Stimulated activated CD4-positive, alpha-beta T cell treated with anti-CD3 and anti-CD28 coated beads, Interleukin-4, amount 100 ng/mL, for 4 hours (primary cell): ENCODE results near the gene PYDC1.
"Not testable (repeated sequence)": the region's sequence is repeated elsewhere in the genome, so short reads cannot be mapped to it uniquely, and the experiment has no call there.

Source experiments
- DNase-seq, 2 experiments: peaks; one replicate each; pipeline ENCODE4 v3.0.0-alpha.2; 2020

Gene PYDC1

DNA sequence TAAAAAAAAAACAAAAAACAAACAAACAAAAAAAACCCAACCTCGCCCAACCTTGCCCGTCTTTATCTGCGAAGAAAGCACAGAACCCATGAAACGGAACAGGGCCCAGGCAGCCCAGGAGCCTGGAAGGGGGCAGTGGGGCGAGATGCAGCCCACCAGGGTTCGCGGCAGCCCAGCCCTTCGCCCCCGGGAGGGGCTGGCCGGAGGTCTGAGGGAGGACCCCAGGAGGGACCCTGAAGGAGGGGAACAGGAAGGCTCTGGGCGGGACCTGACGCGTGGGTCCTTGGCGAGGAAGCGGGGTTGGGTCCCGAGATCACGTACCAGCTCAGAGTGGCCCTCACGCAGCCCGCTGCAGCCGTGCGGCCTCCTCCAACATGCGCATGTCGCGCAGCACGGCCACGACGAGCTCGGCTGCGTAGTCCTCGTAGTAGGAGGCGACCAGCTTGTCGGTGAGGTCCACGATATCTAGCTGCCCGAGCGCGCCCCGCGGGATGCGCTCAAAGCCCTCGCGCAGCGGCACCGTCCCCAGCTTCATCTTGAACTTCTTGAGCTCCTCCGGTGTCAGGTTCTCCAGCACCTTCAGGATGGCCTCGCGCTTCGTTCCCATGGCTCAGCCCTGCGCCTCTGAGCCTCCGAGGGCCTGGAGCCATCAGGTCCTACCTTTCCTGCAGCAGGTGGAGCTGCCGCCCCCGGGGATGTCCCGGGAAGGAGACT, at the start of gene PYDC1:
Gene PYDC1, minus strand, starts transcription at position 714 of the 714 bp plus-strand sequence. Its CDS starts 107 bp downstream, at position 607.
- DNase-seq: no peak

DNA sequence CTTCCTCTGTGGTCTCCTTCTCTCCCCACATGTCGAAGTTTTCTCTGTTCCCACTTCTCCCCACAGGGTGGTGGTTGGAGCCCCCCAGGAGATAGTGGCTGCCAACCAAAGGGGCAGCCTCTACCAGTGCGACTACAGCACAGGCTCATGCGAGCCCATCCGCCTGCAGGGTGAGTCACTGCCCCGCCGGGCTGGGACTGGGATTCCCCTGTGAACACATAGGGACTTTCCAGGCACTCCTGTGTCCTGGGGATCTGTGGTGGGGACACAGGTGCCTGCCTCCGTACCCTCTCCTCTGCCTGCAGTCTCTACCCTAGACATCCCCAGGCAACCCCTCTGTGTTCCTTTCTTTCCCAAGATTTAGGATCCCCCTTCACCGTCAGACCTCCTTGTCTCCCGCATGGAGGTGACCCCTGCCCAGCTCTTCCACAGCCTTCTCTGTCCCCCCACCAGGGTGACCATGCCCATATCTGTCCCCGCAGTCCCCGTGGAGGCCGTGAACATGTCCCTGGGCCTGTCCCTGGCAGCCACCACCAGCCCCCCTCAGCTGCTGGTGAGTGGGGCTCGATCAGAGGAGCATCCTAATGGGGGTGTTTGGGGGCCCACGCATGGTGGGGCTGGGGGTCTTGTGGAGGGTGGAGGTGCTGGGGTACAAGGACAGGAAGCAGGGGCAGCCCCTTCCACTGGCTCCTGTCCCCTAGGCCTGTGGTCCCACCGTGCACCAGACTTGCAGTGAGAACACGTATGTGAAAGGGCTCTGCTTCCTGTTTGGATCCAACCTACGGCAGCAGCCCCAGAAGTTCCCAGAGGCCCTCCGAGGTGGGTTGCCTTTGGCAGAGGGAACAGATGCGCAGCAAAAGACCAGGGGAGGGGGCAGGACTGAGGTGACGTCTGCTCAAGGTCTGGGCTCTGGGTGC, 48.7 kb upstream of the PYDC1 start:
- DNase-seq: peak; percentile 68 to 73

DNA sequence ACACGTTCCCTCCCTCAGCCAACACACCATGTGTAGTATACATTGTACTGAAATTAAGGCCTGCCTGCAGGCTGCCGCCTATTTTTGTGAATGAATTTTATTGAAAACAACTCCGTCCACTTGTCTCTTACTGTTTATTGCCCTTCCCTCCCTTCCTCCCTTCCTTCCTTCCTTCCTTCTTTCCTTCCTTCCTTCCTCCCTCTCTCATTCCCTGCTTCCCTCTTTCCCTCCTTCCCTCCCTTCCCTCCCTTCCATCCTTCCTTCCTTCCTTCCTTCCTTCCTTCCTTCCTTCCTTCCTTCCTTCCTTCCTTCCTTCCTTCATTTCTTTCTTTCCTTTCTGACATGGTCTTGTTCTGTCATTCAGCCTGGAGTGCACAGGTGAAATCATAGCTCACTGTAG, 45.1 kb upstream of the PYDC1 start:
- no peak for DNase-seq

DNA sequence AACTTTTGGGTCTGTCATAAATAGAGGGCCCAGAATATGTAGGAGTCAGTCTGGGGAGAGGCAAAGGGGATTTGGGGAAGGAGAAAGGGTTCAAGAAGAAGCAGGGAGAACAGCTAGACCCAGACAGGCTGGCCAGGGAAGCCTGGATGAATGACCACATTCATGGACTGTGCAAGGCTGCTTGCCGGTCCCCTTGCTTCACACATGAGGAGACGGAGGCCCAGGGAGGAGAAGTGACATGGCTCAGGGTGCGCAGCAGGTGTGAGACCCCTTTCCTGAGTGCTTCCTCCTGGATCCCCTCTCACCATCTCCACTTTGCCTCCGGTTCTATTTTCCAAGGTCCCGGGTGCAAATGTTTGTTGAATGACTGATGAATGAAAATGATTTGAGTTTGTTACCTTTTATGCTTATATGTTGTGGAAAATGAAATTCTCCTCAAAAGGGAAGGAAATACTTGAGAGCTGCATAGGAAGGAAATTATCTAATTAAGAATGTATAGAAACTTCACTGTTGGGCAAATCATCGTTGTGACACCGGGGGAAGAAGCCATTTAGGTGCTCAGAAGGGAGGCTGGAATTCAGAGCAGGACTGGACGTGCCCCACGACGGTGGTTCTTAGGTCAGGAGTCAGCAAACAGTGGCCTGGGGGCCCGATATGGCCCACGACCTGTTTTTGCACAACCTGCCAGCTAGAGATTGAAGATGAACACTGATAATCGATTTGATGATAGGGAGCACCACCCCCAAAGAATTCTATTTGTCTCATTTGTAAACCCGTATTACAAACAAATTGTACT, 43.4 kb upstream of the PYDC1 start:
- no peak for DNase-seq

DNA sequence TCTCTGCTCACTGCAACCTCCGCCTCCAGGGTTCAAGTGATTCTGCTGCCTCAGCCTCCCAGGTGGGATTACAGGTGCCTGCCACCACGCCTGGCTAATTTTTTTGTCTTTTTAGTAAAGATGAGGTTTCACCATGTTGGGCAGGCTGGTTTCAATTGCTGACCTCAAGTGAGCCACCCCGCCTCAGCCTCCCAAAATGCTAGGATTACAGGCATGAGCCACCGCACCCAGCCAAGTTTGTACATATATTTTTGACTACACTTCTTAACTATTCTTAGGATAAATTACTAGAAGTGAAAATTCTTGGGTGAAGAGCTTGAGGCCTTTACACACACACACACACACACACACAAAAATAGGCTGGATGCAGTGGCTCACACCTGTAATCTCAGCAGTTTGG, 41.4 kb upstream of the PYDC1 start:
- DNase-seq: no peak

DNA sequence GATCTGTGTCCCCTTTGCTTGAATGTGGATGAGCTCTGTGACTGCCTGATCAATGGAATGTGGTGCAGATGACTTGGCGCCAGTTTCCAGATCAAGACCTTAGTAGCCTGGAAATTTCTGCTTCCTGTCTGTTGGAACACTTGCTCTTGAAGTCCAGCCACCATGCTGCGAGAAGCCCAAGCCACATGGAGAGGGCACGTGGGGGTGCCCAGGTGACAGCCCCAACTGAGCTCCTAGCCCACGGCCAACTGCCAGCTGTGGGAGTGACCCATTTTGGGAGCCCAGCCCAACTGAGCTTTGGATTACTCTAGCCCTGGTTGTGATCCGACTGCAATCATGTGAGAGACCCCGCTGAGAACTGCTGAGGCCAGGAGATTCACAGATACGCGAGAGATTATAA, 39.5 kb upstream of the PYDC1 start:
- DNase-seq: no peak

DNA sequence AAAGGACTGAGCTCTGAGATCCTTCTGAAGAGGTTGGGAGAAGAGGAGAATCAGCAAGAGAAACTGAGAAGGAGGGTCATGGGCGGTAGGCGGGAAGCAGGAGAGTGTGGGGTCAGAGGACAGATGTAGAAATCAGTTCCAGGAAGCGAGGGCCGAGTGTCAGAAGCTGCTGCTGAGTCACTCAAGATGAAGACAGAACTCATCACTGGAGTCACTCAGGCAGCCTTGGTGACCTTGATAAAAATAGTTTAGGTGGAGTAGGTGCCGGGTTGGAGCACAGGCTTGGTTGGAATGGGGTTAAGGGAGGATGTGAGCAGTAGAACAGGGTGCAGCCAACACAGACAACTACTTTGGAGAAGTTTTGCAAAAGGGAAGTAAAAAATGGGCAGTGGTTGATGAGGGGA, 36.7 kb upstream of the PYDC1 start:
- DNase-seq: peak in 1 of 2 experiments; percentile 26

DNA sequence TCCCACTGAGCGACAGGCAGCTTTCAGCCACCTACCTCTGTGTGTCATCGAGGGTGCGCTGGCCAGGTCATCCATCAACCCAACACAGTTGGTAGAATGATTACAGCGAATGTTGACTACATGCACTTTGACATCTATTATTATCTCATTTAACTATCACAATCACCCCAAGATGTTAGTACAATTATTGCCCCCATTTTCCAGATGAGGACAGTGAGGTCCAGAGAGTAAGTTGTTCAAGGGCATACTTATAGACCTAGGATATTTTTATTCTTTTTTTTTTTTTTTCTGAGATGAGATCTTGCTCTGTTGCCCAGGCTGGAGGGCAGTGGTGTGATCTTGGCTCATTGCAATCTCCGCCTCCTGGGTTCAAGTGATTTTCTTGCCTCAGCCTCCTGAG, 34.5 kb upstream of the PYDC1 start:
- DNase-seq: no peak

DNA sequence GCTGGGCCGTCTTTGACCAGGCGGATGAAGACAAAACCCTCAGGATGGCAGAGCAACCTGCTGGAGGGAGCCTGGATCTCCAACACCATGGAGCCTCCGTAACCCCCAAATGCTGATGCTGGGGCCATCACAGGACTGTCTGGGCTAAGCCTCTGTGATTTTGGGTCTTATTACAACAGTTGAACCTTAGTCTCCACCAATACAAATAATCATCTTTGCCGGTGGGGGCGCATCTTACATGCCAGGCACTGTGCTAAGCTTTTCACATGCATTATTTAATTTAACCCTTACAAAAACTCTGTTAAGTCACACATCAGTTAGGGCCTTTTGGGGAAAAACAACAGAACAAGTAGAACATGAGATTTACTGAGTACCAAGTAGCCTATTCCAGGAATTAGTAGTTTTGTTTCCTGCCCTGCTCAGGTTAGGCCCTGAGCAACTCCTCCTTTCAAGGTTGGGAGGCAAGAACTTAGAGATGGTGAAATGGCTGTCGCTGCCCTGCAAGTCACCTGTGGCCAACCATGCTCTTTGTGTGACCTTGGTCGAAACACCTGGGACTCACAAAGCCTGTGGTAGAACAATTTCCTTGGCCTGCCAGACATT, 33.9 kb upstream of the PYDC1 start:
- DNase-seq: no peak

DNA sequence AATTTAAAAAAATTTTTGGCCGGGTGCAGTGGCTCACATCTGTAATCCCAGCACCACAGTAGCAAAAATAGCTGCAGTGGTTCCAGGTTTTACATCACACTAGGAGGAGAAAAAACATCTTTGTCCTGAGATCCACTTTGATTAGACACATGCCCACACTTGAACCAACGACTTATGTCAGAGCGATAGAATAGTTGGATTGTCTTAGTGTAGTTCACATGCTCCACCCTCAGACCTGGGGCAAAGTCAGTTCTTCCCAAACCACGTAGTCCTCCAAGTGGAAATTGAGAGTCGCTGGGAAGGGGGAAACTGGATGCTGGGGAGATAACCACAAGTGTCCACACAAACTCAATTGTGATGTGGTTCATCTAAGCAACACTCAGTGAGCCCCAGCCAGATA, 31.4 kb upstream of the PYDC1 start:
- no peak for DNase-seq

DNA sequence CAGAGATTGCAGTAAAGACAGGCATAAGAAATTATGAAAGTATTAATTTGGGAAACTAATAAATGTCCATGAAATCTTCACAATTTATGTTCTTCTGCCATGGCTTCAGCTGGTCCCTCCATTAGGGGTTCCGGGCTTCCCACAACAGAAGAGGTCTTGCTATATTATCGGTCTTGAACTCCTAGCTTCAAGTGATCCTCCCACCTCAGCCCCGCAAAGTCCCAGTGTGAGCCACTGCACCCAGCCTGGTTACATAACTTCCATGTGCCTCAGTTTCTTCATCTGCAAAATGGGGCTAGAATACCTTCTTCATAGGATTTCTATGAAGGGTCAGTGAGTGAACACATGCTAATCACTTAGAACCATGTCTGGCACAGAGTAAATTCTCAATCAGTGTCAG, 29.4 kb upstream of the PYDC1 start:
- DNase-seq: no peak

DNA sequence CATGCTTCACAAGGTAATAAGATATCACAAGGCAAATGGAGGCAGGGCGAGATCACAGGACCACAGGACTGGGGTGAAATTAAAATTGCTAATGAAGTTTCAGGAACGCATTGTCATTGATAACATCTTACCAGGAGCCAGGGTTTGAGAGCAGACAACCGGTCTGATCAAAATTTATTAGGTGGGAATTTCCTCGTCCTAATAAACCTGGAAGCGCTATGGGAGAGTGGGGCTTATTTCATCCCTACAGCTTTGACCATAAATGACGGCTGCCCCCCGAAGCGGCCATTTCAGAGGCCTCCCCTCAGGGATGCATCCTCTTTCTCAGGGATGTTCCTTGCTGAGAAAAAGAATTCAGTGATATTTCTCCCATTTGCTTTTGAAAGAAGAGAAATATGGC, 28.7 kb upstream of the PYDC1 start:
- DNase-seq: not testable (repeated sequence)

DNA sequence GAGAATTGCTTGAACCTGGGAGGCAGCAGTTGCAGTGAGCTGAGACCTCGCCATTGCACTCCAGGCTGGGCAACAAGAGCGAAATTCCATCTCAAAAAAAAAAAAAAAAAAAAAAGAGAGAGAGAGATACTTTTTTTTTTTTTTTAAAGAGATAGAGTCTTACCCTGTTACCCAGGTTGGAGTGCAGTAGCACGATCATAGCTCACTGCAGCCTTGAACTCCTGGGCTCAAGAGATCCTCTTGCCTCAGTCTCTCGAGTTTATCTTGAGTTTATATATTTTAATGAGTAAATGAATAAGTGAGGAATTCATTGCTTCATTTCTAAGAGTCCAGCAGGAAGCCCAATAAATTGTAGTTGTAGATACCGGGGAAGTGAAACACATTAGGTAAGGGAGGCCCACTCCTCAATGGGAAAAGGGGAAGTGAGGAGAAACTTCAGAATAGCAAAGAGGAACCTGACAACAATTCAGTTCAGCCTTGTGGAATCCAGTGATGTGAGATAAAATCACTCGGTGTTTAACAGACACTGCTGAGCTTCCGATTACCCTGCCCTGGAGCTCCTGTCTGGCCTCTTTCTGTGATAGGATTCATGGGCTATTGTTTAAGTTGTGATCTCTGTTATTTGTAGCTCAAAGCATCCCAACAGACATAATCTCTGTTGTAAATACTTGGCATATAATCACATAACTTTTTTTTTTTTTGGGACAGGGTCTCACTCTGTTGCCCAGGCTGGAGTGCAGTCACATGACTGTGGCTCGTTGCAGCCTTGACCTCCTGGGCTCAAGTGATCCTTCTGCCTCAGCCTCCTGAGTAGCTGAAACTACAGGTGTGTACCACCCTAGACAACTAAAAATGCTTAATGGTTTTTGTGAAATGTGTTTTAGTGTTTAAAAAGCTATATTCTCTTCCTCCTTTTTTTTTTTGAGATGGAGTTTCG, 27.1 kb upstream of the PYDC1 start:
- DNase-seq: no peak

DNA sequence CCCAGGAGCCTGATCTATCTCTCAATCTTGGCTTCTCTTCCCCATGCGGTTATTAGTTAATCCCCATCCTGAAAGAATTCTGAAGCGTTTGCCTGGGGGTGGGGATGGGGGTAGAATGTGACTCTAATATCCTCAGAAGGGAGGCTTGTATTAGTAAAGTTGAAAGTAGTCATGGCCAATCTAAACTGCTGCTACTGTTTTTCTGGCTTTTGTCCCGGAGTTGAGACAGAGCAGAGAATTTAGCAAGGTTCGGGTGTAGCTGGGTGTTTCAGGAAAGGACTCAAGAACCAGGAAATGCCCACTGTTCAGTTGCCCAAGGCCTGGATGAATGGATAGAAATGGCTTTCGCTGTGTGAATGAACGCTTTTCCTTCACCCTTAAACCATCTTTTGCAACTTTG, 25.3 kb upstream of the PYDC1 start:
- DNase-seq: no peak

DNA sequence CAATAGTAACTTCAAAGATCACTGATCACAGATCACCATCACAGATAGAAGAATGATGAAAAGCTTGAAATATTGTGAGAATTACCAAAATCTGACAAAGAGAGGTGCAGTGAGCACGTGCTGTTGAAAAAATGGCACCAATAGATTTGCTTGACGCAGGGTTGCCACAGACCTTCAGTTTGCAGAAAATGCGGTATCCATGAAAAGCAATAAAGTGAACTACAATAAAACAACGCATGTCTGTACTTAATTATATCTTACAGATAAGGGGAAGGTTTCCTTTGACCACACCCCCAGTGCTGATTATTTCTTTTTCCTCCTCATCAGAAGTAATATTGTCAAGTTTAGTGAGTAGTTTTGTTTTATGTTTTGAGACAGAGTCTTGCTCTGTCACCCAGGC, 21.1 kb upstream of the PYDC1 start:
- no peak for DNase-seq

DNA sequence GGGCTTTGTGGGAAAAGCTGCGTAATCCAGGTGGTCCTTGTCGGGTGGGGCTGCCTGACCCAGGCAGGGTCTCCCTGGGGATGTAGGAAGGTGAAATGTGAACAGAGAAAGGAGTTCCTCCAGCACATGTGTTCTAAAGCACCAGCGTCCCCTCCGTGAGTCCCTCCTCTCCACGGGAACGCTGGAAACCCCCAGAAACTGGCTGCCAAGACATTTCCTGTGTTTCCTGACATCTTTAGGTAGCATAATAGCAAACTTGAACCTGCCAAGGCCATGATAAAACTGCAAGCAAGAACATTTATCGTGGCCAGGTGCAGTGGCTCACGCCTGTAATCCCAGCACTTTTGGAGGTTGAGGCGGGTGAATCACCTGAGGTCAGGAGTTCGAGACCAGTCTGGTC, 12.6 kb upstream of the PYDC1 start:
- no peak for DNase-seq

DNA sequence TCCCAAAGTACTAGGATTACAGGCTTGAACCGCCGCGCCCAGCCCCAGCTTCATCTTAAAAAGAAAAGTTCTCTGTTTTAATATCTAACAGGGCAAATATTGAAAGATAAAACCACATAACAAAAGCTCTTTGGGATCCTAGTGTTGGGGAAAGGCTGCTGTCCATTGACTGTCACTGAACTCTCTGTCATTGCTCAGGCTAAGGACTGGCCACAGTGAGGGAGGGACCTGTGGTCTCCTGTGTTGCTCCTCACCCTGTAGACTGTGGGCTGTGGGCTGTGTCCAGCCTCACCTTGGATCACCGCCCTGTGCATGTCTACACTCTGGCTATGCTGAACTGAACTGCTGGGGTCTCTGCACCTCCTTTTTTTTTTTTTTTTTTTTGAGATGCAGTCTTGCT, 11.3 kb upstream of the PYDC1 start:
- DNase-seq: no peak

DNA sequence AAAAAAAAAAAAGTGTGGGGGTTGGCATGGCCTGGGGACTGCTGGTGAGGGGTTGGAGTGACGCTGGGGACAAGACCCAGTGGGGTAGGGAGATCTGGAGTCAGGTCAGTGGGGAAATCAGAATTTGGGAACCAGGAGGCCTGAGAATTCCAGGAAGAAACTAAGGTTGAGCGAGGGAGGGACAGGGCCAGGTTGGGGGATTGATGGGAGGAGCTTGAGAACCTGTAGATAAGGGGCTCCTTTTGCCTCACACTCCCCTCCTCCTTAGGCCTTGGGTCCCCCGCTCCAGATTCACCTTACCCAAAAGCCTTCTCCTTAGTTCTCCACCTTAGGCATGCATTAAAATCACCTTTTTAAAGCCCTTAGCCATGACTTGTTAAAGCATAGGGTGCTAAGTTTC, 8.3 kb upstream of the PYDC1 start:
- DNase-seq: no peak

DNA sequence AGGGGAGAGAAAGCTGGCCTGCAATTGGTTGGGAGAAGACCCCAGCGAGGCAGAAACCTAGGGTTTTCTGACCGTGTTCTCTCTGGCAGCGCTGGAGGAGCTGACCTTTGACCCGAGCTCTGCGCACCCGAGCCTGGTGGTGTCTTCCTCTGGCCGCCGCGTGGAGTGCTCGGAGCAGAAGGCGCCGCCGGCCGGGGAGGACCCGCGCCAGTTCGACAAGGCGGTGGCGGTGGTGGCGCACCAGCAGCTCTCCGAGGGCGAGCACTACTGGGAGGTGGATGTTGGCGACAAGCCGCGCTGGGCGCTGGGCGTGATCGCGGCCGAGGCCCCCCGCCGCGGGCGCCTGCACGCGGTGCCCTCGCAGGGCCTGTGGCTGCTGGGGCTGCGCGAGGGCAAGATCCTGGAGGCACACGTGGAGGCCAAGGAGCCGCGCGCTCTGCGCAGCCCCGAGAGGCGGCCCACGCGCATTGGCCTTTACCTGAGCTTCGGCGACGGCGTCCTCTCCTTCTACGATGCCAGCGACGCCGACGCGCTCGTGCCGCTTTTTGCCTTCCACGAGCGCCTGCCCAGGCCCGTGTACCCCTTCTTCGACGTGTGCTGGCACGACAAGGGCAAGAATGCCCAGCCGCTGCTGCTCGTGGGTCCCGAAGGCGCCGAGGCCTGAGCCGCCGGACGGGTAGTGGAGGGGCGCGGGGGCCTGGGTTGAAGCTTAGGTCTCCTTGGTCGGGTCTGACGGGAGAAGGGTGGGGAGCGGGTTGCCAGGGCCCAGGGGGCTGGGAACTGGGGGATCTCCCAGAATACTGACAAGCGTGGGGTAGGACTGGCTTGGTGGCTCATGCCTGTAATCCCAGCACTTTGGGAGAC, 7.4 kb upstream of the PYDC1 start:
- DNase-seq: no peak

DNA sequence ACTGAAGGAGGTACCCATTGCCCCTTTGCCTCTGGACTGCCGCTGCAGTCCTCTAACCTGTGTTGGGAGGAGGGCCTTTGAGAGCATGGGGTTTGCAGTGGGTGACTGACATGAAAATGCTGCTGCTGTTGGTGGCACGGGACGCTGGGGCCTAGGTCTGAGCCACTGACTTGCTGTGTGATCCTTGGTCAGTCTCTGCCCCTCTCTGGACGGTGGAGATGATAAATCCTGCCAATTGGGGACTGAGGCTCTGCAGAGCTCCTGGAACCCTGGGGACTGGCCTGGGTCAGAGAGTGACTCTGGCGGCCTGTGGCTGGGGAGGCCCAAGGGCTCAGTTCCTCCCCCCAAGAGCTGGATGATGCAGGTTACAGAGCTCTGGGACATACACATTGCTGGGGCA, 6.1 kb upstream of the PYDC1 start:
- DNase-seq: no peak
